Adrenal gland (tissue), 12 donors: Measurements from ENCODE around the gene PDE7B. TPM values are rescaled to one million over a fixed set of nuclear protein-coding genes. Genes with fewer than 3 reads are reported as not detected.

ENCODE experiments used
- DNase-seq, 7 donors: peaks; one replicate each; pipeline ENCODE4 v3.0.0-alpha.2; 2019 to 2020
- H3K27ac ChIP-seq, 5 donors: fragments of 200-600 bp; sonication (generic) in 4 of 5; 1 replicate in 3 of 5; 2 replicates in 2 of 5; pipeline versions ENCODE4 v1.5.1 to v1.8.0; 2016 to 2020; ENCODE audit warnings: mild to moderate bottlenecking in 1 of 5
- H3K27me3 ChIP-seq: fragments of 200-600 bp; 2 replicates; pipeline ENCODE4 v1.8.0; 2021
- H3K36me3 ChIP-seq, 2 donors: fragments of 200-600 bp; replicated peaks in 1 of 2; 1 replicate in 1 of 2; 2 replicates in 1 of 2; pipeline versions ENCODE4 v1.5.1 to v1.8.0; 2018 to 2022
- H3K4me1 ChIP-seq, 2 donors: fragments of 200-600 bp; replicated peaks in 1 of 2; 1 replicate in 1 of 2; 2 replicates in 1 of 2; pipeline versions ENCODE4 v1.5.1 to v1.8.0; 2018 to 2021
- H3K4me3 ChIP-seq, 4 donors: fragments of 200-600 bp; sonication (generic) in 3 of 4; one replicate each; pipeline ENCODE4 v1.5.1; 2016 to 2018
- H3K9me3 ChIP-seq, 3 donors: fragments of 200-600 bp; sonication (generic) in 1 of 3; replicated peaks in 1 of 3; 1 replicate in 2 of 3; 2 replicates in 1 of 3; pipeline versions ENCODE4 v1.5.1 to v1.8.0; 2016 to 2021
- CTCF ChIP-seq, 6 experiments: fragments of 450-650 bp in 4 of 6; fragments of 200-600 bp in 2 of 6; sonication (generic) in 1 of 6; IDR thresholded peaks; 1 replicate in 5 of 6; 2 replicates in 1 of 6; pipeline versions ENCODE4 v1.5.1 to v1.8.0; 2016 to 2021; ENCODE audit warnings: antibody characterized with exemption in 6 of 6, mild to moderate bottlenecking in 2 of 6, moderate library complexity in 1 of 6
- POLR2A ChIP-seq, 2 donors: fragments of 450-650 bp; IDR thresholded peaks; one replicate each; pipeline ENCODE4 v1.6.1; 2017; ENCODE audit warnings: antibody characterized with exemption in 2 of 2, mild to moderate bottlenecking in 2 of 2, moderate library complexity in 1 of 2
- WGBS, 4 donors: extraction: QIAGEN DNeasy Blood & Tissue Kit in 2 of 4; methylation state at CpG; one replicate each; pipeline versions ENCODE4 v1.1.5 to v1.1.7; 2013 to 2017; 5-methylcytosine and 5-hydroxymethylcytosine counted together
- intact Hi-C, 2 donors: fragments of 100-400 bp; cut with DNase I; formaldehyde crosslinking; loops; one replicate each; pipeline versions ENCODE4 v1.14.1 to v1.15.0; 2022 to 2023
- polyA plus RNA-seq, 3 donors: library from polyadenylated mRNA; stranded (reverse); fragments of 200-250 nt in 2 of 3; fragments of 350-450 nt in 1 of 3; fragmentation: Illumina TruSeq in 1 of 3; extraction: RNeasy Lipid Tissue Mini Kit (QIAGEN cat#74804) in 1 of 3; gene quantifications; one replicate each; pipeline ENCODE4 v1.2.3, GENCODE V29; 2013 to 2014
- total RNA-seq, 9 donors: library from RNA; depleted of rRNA in 4 of 9; stranded (reverse); fragments of >200 nt in 4 of 9; fragments of 120-200 nt in 1 of 9; fragmentation: NEBNext Ultra II Directional in 1 of 9; extraction: Animal tissue kit (Norgen Biotek cat#: 25700) in 1 of 9; gene quantifications; one replicate each; pipeline versions ENCODE4 v1.1.0 to v1.2.4, GENCODE V29; 2013 to 2023
- donor health status: healthy with polysubstance abuse.
- donor health status: Bipolar disorder and iron deficiency.
- donor health status: DM: yes; HTN: yes; CAD: no.
- donor health status: DM: no; HTN: no; CAD: no.
- donor health status: DM: no; HTN: no; CAD: no.
- donor health status: DM: yes; HTN: yes; CAD: no.

PDE7B gene
- total and polyA plus RNA-seq, 12 donors, result 1.3 to 11.5 (median 5.2) TPM

- intact Hi-C loops, result no loop called here
- Histone ChIP-seq H3K36me3 (no peaks in the 10 kb centered on the region), H3K27me3 (no peaks in the 10 kb centered on the region), H3K27ac (no peak overlapping the region), H3K4me3 (no peak overlapping the region), H3K4me1 (peaks cover 0 to 21% of the 10 kb centered on the region in 2 donors), H3K9me3 (no peaks in the 10 kb centered on the region)
- no peak for DNase-seq
- TF ChIP-seq CTCF (IDR thresholded peaks at IDR 0.05), result no peak
- no peak for TF ChIP-seq POLR2A (IDR thresholded peaks at IDR 0.05)
- WGBS, 4 donors, result 77 to 91% (median 87%) methylated on average over 4 of the region's 4 CpGs
Measured at GRCh38 chr6:136015531-136015930, 164.0 kb downstream of the PDE7B start.

- TF ChIP-seq CTCF (IDR thresholded peaks at IDR 0.05) (no peak), POLR2A (IDR thresholded peaks at IDR 0.05) (no peak)
- Histone ChIP-seq H3K27me3 (no peaks in the 10 kb centered on the region), H3K9me3 (no peaks in the 10 kb centered on the region), H3K27ac (no peak overlapping the region), H3K4me3 (no peak overlapping the region), H3K36me3 (no peaks in the 10 kb centered on the region), H3K4me1 (peaks cover 0 to 21% of the 10 kb centered on the region in 2 donors)
- DNase-seq, result peak in 1 of 7 donors; percentile 32
- 81 to 91% (median 88%) methylated on average over 9 of the region's 9 CpGs for WGBS, 4 donors
- intact Hi-C loops, result no loop called here
Measured at GRCh38 chr6:136016228-136017225, 165.0 kb downstream of the PDE7B start.

- H3K27me3 ChIP-seq, result no peaks in the 10 kb centered on the region
- WGBS, 4 donors, result 79 to 87% (median 84%) methylated on average over 2 of the region's 2 CpGs
- no peaks in the 10 kb centered on the region for H3K36me3 ChIP-seq
- no peak overlapping the region for H3K27ac ChIP-seq
- H3K4me1 ChIP-seq, result no peaks in the 10 kb centered on the region
- H3K4me3 ChIP-seq, result no peak overlapping the region
- DNase-seq, result no peak
- intact Hi-C loops, result no loop called here
- TF ChIP-seq POLR2A (IDR thresholded peaks at IDR 0.05) (no peak), CTCF (IDR thresholded peaks at IDR 0.05) (no peak)
- no peaks in the 10 kb centered on the region for H3K9me3 ChIP-seq
Measured at GRCh38 chr6:136020691-136021090, 169.2 kb downstream of the PDE7B start.

- no peaks in the 10 kb centered on the region for H3K36me3 ChIP-seq
- H3K4me3 ChIP-seq, result no peak overlapping the region
- intact Hi-C loops, result no loop called here
- H3K27me3 ChIP-seq, result no peaks in the 10 kb centered on the region
- no peak overlapping the region for H3K27ac ChIP-seq
- H3K9me3 ChIP-seq, result no peaks in the 10 kb centered on the region
- TF ChIP-seq POLR2A (IDR thresholded peaks at IDR 0.05) (no peak), CTCF (IDR thresholded peaks at IDR 0.05) (no peak)
- DNase-seq, result no peak
- 74 to 83% (median 77%) methylated on average over 3 of the region's 3 CpGs for WGBS, 4 donors
- H3K4me1 ChIP-seq, result no peaks in the 10 kb centered on the region
Measured at GRCh38 chr6:136022224-136022874, 170.8 kb downstream of the PDE7B start.
